WTC11 (cell line): Measurements from ENCODE around the gene HYOU1. TPM values are rescaled to one million over a fixed set of nuclear protein-coding genes. Genes with fewer than 3 reads are reported as not detected.

Experiments used
- ATF1 ChIP-seq: sonication (generic); formaldehyde crosslinking; IDR thresholded peaks from 2 replicates; pipeline ENCODE4 v1.8.1; 2023; ENCODE audit warnings: mild to moderate bottlenecking, moderate library complexity, missing genetic modification reagents
- CREB1 ChIP-seq: sonication (generic); formaldehyde crosslinking; IDR thresholded peaks from 2 replicates; pipeline ENCODE4 v1.8.0; 2023; ENCODE audit warnings: mild to moderate bottlenecking, missing genetic modification reagents
- ELF4 ChIP-seq: sonication (generic); formaldehyde crosslinking; IDR thresholded peaks from 2 replicates; pipeline ENCODE4 v1.8.1; 2022; ENCODE audit warnings: low read depth, mild to moderate bottlenecking, moderate library complexity, missing genetic modification reagents
- ETV6 ChIP-seq: sonication (generic); formaldehyde crosslinking; IDR thresholded peaks from 2 replicates; pipeline ENCODE4 v1.8.1; 2022; ENCODE audit warnings: mild to moderate bottlenecking, missing genetic modification reagents
- GTF2I ChIP-seq: fragments of 250-450 bp; sonication (Bioruptor Pico); conservative IDR thresholded peaks from 2 replicates; pipeline ENCODE4 v1.4.0; 2021; ENCODE audit warnings: mild to moderate bottlenecking
- JAZF1 ChIP-seq: fragments of 250-450 bp; sonication (Bioruptor Pico); IDR thresholded peaks from 2 replicates; pipeline ENCODE4 v1.9.0; 2021; ENCODE audit warnings: moderate library complexity, mild to moderate bottlenecking, inconsistent platforms
- MYBL2 ChIP-seq: sonication (generic); formaldehyde crosslinking; IDR thresholded peaks from 2 replicates; pipeline ENCODE4 v1.8.1; 2023; ENCODE audit warnings: mild to moderate bottlenecking, moderate library complexity, missing genetic modification reagents
- NR1H2 ChIP-seq: sonication (generic); formaldehyde crosslinking; IDR thresholded peaks from 2 replicates; pipeline ENCODE4 v1.9.0; 2021; ENCODE audit warnings: mild to moderate bottlenecking, moderate library complexity, missing genetic modification reagents
- NR2C2 ChIP-seq: sonication (generic); formaldehyde crosslinking; IDR thresholded peaks from 2 replicates; pipeline ENCODE4 v1.8.0; 2022; ENCODE audit warnings: mild to moderate bottlenecking, missing genetic modification reagents
- SP1 ChIP-seq: sonication (generic); formaldehyde crosslinking; conservative IDR thresholded peaks from 2 replicates; pipeline ENCODE4 v1.8.1; 2022; ENCODE audit warnings: missing genetic modification reagents
- ZNF671 ChIP-seq: fragments of 250-450 bp; sonication (Bioruptor Pico); IDR thresholded peaks from 2 replicates; pipeline ENCODE4 v1.8.0; 2021; ENCODE audit warnings: mild to moderate bottlenecking
- total RNA-seq: library from RNA; stranded (reverse); gene quantifications from 3 replicates; pipeline ENCODE4 v1.2.3, GENCODE V29; 2021
- TF ChIP-seq, protein P1 (sequence below): fragments of 250-450 bp; sonication (Bioruptor Pico); IDR thresholded peaks from 2 replicates; pipeline ENCODE4 v1.9.0; 2021; ENCODE audit warnings: mild to moderate bottlenecking, borderline replicate concordance
- TF ChIP-seq, protein P2 (sequence below): sonication (generic); formaldehyde crosslinking; IDR thresholded peaks from 2 replicates; pipeline ENCODE4 v1.8.1; 2022; ENCODE audit warnings: low read depth, missing genetic modification reagents, borderline replicate concordance
- TF ChIP-seq, protein P3 (sequence below): sonication (generic); formaldehyde crosslinking; IDR thresholded peaks from 2 replicates; pipeline ENCODE4 v1.8.1; 2023; ENCODE audit warnings: mild to moderate bottlenecking, missing genetic modification reagents, moderate library complexity
- TF ChIP-seq, protein P4 (sequence below): sonication (generic); formaldehyde crosslinking; IDR thresholded peaks from 2 replicates; pipeline ENCODE4 v1.8.1; 2023; ENCODE audit warnings: mild to moderate bottlenecking, missing genetic modification reagents
- TF ChIP-seq, protein P5 (sequence below): sonication (generic); formaldehyde crosslinking; IDR thresholded peaks from 2 replicates; pipeline ENCODE4 v1.8.1; 2023; ENCODE audit warnings: mild to moderate bottlenecking, missing genetic modification reagents, borderline replicate concordance
- TF ChIP-seq, protein P6 (sequence below): sonication (generic); formaldehyde crosslinking; IDR thresholded peaks from 2 replicates; pipeline ENCODE4 v1.8.1; 2022; ENCODE audit warnings: mild to moderate bottlenecking, missing genetic modification reagents, moderate library complexity, borderline replicate concordance
- TF ChIP-seq, protein P7 (sequence below): sonication (generic); formaldehyde crosslinking; IDR thresholded peaks from 2 replicates; pipeline ENCODE4 v1.8.0; 2023; ENCODE audit warnings: mild to moderate bottlenecking, missing genetic modification reagents
- TF ChIP-seq, protein P8 (sequence below): sonication (generic); formaldehyde crosslinking; IDR thresholded peaks from 2 replicates; pipeline ENCODE4 v1.8.1; 2023; ENCODE audit warnings: mild to moderate bottlenecking, missing genetic modification reagents
- TF ChIP-seq, protein P9 (sequence below): sonication (generic); formaldehyde crosslinking; IDR thresholded peaks from 2 replicates; pipeline ENCODE4 v1.8.0; 2023; ENCODE audit warnings: missing genetic modification reagents

The HYOU1 gene
- total RNA-seq, 1 experiment from 2014 or later, result 276 TPM

DNA sequence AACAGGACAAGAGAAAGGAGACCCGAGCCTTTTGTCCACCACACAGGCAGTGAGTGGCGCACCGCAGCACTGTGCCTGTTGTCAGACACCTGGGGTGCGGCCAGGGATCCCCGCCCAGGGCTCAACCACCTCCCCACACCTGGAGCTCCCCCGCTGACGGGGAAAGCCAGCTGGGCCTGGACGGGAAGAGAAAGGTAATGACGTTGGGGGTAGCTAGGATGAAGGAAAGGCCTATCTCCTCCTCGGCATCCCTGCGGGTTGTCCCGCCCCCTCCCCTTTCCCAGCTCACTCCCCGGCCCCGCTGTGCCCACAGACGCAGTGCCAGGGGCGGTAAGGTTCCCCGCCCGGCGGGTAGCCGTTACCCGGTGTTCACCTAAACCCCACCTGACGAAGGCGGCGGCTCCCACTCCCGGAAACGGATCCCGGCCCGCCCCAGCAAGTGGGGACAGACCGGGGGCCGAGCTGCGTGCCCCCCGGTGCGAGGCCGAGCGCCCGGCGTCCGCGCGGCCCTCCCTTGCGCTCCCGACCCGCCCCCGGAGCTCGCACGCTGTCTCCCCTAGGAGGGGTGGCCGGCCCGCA lies 495 bp downstream of the HYOU1 start (continued):
- TF ChIP-seq, protein P1, sequence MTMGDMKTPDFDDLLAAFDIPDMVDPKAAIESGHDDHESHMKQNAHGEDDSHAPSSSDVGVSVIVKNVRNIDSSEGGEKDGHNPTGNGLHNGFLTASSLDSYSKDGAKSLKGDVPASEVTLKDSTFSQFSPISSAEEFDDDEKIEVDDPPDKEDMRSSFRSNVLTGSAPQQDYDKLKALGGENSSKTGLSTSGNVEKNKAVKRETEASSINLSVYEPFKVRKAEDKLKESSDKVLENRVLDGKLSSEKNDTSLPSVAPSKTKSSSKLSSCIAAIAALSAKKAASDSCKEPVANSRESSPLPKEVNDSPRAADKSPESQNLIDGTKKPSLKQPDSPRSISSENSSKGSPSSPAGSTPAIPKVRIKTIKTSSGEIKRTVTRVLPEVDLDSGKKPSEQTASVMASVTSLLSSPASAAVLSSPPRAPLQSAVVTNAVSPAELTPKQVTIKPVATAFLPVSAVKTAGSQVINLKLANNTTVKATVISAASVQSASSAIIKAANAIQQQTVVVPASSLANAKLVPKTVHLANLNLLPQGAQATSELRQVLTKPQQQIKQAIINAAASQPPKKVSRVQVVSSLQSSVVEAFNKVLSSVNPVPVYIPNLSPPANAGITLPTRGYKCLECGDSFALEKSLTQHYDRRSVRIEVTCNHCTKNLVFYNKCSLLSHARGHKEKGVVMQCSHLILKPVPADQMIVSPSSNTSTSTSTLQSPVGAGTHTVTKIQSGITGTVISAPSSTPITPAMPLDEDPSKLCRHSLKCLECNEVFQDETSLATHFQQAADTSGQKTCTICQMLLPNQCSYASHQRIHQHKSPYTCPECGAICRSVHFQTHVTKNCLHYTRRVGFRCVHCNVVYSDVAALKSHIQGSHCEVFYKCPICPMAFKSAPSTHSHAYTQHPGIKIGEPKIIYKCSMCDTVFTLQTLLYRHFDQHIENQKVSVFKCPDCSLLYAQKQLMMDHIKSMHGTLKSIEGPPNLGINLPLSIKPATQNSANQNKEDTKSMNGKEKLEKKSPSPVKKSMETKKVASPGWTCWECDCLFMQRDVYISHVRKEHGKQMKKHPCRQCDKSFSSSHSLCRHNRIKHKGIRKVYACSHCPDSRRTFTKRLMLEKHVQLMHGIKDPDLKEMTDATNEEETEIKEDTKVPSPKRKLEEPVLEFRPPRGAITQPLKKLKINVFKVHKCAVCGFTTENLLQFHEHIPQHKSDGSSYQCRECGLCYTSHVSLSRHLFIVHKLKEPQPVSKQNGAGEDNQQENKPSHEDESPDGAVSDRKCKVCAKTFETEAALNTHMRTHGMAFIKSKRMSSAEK (CRISPR knock-in tag), result no peak
- TF ChIP-seq JAZF1 (CRISPR knock-in tag) (no peak), ETV6 (CRISPR knock-in tag) (no peak; the same call in 1 of the 2 replicates), NR2C2 (CRISPR knock-in tag) (no peak), SP1 (no peak), ZNF671 (CRISPR knock-in tag) (no peak), GTF2I (CRISPR knock-in tag) (no peak), NR1H2 (CRISPR knock-in tag) (no peak), MYBL2 (CRISPR knock-in tag) (no peak; the same call in 1 of the 2 replicates), ATF1 (CRISPR knock-in tag) (no peak), CREB1 (CRISPR knock-in tag) (no peak), ELF4 (CRISPR knock-in tag) (no peak)
- TF ChIP-seq, protein P2, sequence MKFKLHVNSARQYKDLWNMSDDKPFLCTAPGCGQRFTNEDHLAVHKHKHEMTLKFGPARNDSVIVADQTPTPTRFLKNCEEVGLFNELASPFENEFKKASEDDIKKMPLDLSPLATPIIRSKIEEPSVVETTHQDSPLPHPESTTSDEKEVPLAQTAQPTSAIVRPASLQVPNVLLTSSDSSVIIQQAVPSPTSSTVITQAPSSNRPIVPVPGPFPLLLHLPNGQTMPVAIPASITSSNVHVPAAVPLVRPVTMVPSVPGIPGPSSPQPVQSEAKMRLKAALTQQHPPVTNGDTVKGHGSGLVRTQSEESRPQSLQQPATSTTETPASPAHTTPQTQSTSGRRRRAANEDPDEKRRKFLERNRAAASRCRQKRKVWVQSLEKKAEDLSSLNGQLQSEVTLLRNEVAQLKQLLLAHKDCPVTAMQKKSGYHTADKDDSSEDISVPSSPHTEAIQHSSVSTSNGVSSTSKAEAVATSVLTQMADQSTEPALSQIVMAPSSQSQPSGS (CRISPR knock-in tag), result no peak
- TF ChIP-seq, protein P3, sequence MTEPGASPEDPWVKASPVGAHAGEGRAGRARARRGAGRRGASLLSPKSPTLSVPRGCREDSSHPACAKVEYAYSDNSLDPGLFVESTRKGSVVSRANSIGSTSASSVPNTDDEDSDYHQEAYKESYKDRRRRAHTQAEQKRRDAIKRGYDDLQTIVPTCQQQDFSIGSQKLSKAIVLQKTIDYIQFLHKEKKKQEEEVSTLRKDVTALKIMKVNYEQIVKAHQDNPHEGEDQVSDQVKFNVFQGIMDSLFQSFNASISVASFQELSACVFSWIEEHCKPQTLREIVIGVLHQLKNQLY (CRISPR knock-in tag), result no peak
- TF ChIP-seq, protein P4, sequence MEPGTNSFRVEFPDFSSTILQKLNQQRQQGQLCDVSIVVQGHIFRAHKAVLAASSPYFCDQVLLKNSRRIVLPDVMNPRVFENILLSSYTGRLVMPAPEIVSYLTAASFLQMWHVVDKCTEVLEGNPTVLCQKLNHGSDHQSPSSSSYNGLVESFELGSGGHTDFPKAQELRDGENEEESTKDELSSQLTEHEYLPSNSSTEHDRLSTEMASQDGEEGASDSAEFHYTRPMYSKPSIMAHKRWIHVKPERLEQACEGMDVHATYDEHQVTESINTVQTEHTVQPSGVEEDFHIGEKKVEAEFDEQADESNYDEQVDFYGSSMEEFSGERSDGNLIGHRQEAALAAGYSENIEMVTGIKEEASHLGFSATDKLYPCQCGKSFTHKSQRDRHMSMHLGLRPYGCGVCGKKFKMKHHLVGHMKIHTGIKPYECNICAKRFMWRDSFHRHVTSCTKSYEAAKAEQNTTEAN (CRISPR knock-in tag), result no peak
- TF ChIP-seq, protein P5, sequence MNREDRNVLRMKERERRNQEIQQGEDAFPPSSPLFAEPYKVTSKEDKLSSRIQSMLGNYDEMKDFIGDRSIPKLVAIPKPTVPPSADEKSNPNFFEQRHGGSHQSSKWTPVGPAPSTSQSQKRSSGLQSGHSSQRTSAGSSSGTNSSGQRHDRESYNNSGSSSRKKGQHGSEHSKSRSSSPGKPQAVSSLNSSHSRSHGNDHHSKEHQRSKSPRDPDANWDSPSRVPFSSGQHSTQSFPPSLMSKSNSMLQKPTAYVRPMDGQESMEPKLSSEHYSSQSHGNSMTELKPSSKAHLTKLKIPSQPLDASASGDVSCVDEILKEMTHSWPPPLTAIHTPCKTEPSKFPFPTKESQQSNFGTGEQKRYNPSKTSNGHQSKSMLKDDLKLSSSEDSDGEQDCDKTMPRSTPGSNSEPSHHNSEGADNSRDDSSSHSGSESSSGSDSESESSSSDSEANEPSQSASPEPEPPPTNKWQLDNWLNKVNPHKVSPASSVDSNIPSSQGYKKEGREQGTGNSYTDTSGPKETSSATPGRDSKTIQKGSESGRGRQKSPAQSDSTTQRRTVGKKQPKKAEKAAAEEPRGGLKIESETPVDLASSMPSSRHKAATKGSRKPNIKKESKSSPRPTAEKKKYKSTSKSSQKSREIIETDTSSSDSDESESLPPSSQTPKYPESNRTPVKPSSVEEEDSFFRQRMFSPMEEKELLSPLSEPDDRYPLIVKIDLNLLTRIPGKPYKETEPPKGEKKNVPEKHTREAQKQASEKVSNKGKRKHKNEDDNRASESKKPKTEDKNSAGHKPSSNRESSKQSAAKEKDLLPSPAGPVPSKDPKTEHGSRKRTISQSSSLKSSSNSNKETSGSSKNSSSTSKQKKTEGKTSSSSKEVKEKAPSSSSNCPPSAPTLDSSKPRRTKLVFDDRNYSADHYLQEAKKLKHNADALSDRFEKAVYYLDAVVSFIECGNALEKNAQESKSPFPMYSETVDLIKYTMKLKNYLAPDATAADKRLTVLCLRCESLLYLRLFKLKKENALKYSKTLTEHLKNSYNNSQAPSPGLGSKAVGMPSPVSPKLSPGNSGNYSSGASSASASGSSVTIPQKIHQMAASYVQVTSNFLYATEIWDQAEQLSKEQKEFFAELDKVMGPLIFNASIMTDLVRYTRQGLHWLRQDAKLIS (CRISPR knock-in tag), result no peak
- TF ChIP-seq, protein P6, sequence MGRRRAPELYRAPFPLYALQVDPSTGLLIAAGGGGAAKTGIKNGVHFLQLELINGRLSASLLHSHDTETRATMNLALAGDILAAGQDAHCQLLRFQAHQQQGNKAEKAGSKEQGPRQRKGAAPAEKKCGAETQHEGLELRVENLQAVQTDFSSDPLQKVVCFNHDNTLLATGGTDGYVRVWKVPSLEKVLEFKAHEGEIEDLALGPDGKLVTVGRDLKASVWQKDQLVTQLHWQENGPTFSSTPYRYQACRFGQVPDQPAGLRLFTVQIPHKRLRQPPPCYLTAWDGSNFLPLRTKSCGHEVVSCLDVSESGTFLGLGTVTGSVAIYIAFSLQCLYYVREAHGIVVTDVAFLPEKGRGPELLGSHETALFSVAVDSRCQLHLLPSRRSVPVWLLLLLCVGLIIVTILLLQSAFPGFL (CRISPR knock-in tag), result no peak
- TF ChIP-seq, protein P7, sequence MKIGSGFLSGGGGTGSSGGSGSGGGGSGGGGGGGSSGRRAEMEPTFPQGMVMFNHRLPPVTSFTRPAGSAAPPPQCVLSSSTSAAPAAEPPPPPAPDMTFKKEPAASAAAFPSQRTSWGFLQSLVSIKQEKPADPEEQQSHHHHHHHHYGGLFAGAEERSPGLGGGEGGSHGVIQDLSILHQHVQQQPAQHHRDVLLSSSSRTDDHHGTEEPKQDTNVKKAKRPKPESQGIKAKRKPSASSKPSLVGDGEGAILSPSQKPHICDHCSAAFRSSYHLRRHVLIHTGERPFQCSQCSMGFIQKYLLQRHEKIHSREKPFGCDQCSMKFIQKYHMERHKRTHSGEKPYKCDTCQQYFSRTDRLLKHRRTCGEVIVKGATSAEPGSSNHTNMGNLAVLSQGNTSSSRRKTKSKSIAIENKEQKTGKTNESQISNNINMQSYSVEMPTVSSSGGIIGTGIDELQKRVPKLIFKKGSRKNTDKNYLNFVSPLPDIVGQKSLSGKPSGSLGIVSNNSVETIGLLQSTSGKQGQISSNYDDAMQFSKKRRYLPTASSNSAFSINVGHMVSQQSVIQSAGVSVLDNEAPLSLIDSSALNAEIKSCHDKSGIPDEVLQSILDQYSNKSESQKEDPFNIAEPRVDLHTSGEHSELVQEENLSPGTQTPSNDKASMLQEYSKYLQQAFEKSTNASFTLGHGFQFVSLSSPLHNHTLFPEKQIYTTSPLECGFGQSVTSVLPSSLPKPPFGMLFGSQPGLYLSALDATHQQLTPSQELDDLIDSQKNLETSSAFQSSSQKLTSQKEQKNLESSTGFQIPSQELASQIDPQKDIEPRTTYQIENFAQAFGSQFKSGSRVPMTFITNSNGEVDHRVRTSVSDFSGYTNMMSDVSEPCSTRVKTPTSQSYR (CRISPR knock-in tag), result no peak
- TF ChIP-seq, protein P8, sequence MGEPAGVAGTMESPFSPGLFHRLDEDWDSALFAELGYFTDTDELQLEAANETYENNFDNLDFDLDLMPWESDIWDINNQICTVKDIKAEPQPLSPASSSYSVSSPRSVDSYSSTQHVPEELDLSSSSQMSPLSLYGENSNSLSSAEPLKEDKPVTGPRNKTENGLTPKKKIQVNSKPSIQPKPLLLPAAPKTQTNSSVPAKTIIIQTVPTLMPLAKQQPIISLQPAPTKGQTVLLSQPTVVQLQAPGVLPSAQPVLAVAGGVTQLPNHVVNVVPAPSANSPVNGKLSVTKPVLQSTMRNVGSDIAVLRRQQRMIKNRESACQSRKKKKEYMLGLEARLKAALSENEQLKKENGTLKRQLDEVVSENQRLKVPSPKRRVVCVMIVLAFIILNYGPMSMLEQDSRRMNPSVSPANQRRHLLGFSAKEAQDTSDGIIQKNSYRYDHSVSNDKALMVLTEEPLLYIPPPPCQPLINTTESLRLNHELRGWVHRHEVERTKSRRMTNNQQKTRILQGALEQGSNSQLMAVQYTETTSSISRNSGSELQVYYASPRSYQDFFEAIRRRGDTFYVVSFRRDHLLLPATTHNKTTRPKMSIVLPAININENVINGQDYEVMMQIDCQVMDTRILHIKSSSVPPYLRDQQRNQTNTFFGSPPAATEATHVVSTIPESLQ, result no peak
- TF ChIP-seq, protein P9, sequence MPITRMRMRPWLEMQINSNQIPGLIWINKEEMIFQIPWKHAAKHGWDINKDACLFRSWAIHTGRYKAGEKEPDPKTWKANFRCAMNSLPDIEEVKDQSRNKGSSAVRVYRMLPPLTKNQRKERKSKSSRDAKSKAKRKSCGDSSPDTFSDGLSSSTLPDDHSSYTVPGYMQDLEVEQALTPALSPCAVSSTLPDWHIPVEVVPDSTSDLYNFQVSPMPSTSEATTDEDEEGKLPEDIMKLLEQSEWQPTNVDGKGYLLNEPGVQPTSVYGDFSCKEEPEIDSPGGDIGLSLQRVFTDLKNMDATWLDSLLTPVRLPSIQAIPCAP (CRISPR knock-in tag), result no peak
